Measurements from ENCODE around the gene FBXW9.
"Not testable (repeated sequence)": the region's sequence is repeated elsewhere in the genome, so short reads cannot be mapped to it uniquely, and the experiment has no call there.

The FBXW9 gene

DNA sequence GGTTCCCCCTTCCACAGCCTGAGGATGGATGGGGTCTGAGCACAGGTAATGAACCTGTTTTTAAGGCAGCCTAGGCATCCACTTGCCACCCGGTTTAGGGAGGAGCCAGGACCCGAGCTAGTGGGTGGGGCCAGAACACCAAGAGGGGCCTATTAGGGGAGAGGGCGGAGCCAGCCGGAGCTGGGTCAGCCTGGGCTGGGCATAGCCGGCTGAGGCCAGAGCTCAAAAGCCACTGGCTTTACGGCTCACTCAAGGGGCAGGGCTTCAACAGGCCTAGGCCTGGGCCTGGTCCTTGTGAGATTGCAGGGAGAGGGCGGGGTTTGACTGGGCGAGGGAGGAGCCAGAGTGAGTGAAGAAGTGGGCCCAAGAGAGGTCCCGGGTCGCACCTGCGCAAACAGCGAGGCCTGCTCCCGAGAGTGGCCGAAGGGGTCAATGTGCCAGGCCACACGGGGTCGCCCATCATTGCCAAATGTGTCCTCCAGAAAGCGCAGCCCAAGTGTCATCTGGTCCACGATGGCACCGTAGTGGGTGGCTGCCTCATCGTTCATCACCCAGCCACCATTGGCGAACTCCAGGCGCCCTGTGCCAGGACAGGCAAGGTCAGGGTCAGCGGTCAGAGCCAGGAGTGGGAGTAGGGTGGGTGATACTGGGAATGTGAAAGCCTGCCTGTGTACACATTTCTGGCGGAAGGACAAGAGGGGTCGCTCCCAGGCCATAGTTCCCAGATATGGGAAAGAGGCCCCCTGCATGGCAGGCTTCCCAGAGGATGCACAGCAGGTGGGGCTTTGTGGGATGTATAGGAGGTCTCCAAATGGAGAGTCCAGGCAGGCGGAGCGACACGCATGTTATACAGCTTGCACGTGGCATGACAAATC is 31.8 kb downstream of the FBXW9 start:
- TF ChIP-seq ZNF274 (IDR thresholded peaks at IDR 0.05; ENCODE audit: low read depth, low read length) = no peak
- H3K4me3 ChIP-seq (ENCODE audit: low read length) = no peak overlapping the region; the same call in 1 of the 2 replicates

DNA sequence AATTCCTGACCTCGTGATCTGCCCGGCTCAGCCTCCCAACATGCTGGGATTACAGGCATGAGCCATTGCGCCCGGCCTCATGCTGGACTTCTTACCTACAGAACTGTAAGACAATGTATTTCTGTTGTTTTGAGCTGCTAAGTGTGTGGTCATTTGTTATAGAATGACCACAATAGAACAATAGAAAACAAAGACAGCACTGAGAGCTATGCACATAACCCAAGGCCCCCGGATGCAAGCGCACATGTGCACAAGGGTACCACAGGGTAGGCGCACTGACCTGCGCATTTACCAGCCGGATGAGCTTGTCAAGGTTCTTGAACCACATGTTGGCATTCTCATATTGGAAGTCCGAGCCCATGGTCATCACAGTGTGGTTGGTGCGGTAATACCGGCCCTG is 35.5 kb downstream of the FBXW9 start:
- H3K4me3 ChIP-seq (ENCODE audit: low read length) = no peak overlapping the region
- no peak for TF ChIP-seq ZNF274 (IDR thresholded peaks at IDR 0.05; ENCODE audit: low read depth, low read length)

DNA sequence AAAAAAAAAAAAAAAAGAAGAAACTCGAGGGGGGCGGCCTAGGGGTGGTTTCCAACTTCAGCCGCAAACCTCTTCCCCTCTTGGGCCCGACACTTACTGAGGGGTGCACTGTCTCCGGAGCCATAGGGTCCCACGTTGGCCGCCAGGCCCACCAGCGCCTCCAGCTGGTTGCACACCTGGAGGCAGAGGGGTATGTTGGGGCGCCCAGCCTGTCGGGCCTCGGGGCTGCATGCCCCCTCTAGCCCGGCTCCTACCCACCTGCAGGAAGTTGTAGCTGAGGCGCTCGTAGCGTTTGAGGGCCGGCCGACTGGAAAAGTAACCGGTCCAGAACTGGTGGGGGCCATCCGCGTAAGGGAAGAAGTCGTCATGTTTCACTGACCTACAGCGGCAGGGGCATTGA is 38.5 kb downstream of the FBXW9 start:
- no peak overlapping the region for H3K4me3 ChIP-seq (ENCODE audit: low read length)
- no peak for TF ChIP-seq ZNF274 (IDR thresholded peaks at IDR 0.05; ENCODE audit: low read depth, low read length)

DNA sequence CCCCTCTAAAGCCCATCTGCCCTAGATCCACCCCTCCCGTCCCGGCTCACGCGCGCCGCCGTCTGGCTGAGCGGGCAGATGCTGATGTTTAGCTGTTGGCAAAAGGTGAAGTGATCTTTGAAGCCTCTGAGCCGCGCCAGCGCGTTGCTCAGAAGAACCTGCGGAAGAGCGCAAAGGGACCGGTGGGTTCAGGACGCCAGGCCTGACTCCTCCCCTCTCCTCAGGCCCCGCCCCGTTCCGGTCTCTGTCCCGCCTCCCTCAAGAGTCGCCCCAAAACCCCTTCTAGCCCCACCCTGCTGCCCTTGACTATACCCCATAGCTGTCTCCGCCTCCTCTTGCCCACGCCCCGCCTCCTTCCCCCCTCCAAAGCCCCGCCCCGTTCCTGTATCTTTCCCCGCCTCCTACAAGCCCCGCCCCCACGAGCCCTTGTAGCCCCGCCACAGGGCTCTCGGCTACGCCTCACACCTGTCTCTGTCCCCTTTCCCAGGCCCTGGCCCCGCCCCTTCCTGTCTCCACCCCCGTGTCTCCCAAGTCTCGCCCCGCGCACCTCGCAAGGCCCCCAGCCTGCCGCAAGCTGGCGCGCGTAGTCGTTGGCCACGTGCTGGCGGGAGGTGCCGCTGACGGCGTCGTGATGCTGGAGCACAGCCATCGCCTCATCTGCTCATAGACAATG is 39.4 kb downstream of the FBXW9 start:
- H3K4me3 ChIP-seq (ENCODE audit: low read length) = no peak overlapping the region
- no peak for TF ChIP-seq ZNF274 (IDR thresholded peaks at IDR 0.05; ENCODE audit: low read depth, low read length)

DNA sequence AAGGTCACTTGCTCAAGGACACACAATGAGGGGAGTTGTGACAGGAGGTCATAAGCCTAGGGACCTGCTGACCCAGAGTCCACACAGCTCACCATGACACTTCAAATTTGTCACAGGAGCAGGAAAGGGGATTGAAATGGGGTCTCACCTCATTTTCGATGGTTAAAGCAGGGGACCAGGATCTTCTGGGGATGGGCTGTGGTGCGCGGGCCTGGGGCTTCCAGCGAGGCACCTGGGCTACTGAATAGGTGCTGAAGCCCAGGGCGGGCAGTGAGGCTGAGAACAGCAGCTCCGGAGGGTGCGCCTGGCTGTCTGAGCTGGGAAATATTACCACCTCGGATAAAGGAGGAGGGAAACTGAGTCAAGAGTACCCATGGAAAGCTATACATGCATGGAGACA is 40.9 kb downstream of the FBXW9 start:
- no peak overlapping the region for H3K4me3 ChIP-seq (ENCODE audit: low read length)
- TF ChIP-seq ZNF274 (IDR thresholded peaks at IDR 0.05; ENCODE audit: low read depth, low read length) = no peak

DNA sequence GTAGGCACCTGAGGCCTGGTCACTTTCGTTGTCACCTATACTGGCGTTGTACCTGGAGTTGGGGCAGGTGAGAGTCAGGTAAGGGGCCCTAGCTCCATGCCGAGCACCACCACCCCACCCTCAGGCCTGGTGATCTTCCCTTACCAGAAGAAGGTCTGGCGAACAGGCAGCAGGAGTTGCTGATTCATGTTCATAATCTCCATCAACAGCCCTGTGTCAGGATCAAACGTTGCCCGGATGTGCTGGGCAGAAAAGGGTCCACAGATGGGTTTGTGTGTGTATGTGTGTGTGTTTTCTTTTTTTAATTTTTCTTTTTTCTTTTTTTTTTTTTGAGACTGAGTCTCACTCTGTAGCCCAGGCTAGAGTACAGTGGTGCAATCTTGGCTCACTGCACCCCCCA is 44.2 kb downstream of the FBXW9 start:
- no peak overlapping the region for H3K4me3 ChIP-seq (ENCODE audit: low read length)
- no peak for TF ChIP-seq ZNF274 (IDR thresholded peaks at IDR 0.05; ENCODE audit: low read depth, low read length)

DNA sequence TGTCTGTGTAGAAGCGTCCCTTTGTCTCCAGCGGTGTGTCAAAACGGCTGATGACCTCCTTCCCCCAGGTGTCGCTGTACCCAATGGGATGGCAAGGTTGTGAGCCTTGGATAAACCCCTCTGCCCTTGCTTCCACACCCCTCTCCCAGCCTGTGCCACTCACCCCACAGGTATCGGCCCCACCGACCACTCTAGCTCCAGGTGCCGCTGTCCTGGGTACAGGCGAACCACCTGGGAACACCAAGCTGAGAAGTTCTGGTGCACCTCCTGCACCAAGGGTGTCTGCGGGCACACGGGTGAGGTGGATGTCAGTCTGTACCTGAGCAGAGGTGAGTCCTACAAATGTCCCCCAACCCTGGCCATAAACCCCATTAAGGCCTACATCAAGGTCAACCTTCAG is 46.5 kb downstream of the FBXW9 start:
- no peak for TF ChIP-seq ZNF274 (IDR thresholded peaks at IDR 0.05; ENCODE audit: low read depth, low read length)
- H3K4me3 ChIP-seq (ENCODE audit: low read length) = no peak overlapping the region

DNA sequence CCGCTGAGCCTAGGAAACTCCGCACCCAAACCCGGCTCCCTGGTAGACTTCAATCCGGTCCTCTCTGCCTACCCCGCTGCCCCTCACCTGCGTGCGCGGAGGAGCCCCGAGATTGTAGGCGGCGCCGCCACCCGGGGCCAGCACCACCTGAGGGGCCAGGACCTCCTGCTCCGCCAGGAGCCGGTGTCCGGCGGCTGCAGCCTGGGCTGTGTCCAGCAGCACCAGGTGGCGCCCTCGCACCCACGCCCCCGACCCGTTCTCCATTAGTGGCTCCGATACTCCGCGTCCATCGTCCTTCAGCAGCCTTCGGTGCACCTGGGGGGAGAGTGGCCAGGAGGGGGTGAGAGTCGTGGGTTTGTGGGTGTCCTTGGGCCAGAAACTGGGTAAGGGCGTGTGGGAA is 48.3 kb downstream of the FBXW9 start:
- no peak overlapping the region for H3K4me3 ChIP-seq (ENCODE audit: low read length)
- TF ChIP-seq ZNF274 (IDR thresholded peaks at IDR 0.05; ENCODE audit: low read depth, low read length) = no peak

DNA sequence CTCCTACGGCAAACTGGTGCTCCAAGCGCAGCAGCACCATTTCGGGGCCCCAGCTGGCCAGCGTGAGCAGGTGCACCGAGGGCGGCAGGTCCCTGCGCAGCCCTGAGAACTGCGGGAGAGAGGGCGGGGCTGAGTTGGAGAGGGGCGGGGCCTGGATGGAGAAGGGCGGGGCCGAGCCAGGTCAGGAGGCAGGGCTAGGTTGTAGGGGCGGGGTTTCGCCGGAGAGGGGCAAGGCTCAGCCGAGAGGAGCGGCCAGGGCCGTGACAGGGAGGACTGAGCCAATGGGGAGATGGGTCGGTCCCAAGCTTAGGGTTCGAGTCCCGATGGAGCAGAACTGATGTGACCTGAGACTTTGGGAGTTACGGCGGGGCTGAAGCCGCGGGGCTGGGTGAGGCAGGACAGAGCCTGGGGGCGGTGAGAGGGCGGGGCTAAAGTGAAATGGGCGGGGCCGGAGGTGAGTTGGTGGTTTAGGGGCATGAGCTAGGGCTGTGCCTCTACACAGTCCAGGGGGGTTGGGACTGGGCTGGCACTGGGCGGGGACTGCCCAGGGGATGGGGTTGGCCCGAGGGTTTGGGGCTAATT is 48.9 kb downstream of the FBXW9 start:
- TF ChIP-seq ZNF274 (IDR thresholded peaks at IDR 0.05; ENCODE audit: low read depth, low read length) = no peak
- H3K4me3 ChIP-seq (ENCODE audit: low read length) = no peak overlapping the region

DNA sequence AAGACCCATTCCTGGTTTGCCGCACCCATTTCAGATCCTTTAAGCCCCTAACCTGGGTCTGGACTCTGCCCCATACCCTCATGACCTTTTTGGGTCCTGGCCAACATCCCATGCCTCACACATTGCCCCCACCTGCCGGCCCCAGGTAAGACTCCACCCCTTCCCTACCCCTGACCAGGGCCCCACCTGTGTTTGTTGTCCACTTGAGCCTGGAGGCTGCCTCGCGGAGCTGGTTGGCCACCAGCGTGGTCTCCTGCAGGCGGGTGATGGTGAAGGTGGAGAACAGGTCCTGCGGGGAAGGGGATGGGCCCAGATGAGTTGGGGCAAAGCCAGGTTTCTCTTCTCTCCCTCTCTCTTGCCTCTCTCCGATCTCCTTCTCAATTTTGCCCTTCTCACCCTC is 49.4 kb downstream of the FBXW9 start:
- TF ChIP-seq ZNF274 (IDR thresholded peaks at IDR 0.05; ENCODE audit: low read depth, low read length) = no peak
- H3K4me3 ChIP-seq (ENCODE audit: low read length) = no peak overlapping the region

DNA sequence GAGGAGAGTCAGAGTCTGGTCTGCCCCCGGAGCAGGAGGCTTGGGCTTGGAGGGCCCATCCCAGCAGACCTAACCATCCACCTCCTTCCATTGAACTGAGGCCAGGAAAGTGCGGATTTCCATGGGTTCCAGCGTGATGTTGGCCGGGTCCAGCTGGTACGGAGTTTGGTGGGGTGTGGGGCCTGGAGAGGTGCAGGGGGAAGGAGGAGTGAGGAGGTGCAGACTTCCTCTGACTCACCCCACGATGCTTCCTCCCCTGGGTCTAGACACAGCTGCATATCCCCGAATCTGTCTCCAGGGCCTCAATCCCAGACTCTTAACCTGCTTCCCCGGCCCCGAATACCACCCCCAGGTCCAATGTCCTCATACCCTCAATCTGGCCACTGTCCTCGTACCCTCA is 49.9 kb downstream of the FBXW9 start:
- H3K4me3 ChIP-seq (ENCODE audit: low read length) = no peak overlapping the region

DNA sequence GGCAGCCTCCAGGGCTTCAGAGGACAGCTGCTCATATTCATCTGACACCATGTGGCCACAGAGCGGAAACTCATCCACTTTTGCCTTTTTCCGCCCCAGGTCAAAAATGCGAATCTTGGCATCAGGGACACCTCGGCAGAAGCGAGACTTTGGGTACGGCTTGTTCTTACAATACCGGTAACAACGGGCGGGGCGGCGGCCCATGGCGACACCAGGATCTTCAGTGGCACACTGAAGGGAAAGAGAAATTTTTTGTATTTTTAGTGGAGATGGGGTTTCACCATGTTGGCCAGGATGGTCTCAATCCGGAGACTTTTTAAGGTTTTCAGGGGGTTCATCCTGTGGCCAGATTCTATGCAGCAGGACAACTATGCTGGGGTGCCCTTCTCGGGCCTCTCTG is 52.7 kb downstream of the FBXW9 start:
- H3K4me3 ChIP-seq (ENCODE audit: low read length) = not testable (repeated sequence)

More for the DNA sequence above, 49.9 kb downstream of the FBXW9 start:
- no peak for TF ChIP-seq ZNF274 (IDR thresholded peaks at IDR 0.05; ENCODE audit: low read depth, low read length)

DNA sequence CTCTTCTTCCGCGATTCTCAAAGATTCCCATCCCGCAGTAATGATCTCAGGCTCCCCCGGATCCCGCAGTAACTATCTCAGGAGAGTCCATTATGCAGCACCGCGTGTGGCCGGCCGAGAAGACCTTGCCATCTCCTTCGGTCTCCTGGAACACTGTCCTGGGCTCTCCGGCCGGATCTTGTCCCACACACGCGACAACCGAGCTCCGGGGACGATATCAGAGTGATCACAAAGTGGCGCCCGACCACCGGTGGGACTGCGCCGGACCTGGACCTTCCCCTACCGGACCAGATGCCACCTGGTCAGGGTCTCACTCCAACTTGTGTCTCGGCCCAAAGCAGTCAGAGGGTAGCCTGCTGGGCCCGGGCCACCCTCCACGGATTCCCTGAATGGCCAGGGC is 53.9 kb downstream of the FBXW9 start:
- no peak overlapping the region for H3K4me3 ChIP-seq (ENCODE audit: low read length)
- TF ChIP-seq ZNF274 (IDR thresholded peaks at IDR 0.05; ENCODE audit: low read depth, low read length) = no peak

DNA sequence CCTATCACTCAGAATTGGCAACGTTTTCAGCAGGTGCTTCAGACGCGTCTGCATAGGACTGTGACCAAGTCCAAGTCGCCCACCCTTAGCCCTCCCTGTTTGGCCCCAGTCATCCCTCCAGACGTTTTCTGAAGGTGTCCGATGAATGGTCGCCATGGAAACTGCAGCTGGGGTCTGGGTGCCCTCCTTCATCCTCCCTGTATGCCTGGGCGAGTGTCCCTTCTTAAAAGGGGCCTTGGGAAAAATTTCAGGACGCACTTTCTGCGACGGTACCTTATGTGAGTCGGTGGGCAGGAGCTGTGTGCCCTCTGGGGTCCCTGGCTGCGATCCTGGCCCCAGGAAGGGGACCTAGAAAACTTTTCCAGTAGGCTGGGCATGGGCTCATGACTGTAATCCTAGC is 55.0 kb downstream of the FBXW9 start:
- TF ChIP-seq ZNF274 (IDR thresholded peaks at IDR 0.05; ENCODE audit: low read depth, low read length) = no peak
- H3K4me3 ChIP-seq (ENCODE audit: low read length) = no peak overlapping the region
